SKM-1 treated with dmso at 0.1 percent for 144 hours (cell line): ENCODE results near the gene PKN2.
A peak's percentile ranks its signal among the peaks of the same experiment; 100 is the strongest.
"Not testable (repeated sequence)": the region's sequence is repeated elsewhere in the genome, so short reads cannot be mapped to it uniquely, and the experiment has no call there.

ENCODE experiments used
- DNase-seq: peaks from one replicate; lab custom pipeline; 2025; ENCODE audit not compliant: unreplicated experiment; lab: John Stamatoyannopoulos, UW

Gene PKN2

GRCh38 chr1:88784551-88784950, 100.5 kb downstream of the PKN2 start:
- DNase-seq: no peak

DNA sequence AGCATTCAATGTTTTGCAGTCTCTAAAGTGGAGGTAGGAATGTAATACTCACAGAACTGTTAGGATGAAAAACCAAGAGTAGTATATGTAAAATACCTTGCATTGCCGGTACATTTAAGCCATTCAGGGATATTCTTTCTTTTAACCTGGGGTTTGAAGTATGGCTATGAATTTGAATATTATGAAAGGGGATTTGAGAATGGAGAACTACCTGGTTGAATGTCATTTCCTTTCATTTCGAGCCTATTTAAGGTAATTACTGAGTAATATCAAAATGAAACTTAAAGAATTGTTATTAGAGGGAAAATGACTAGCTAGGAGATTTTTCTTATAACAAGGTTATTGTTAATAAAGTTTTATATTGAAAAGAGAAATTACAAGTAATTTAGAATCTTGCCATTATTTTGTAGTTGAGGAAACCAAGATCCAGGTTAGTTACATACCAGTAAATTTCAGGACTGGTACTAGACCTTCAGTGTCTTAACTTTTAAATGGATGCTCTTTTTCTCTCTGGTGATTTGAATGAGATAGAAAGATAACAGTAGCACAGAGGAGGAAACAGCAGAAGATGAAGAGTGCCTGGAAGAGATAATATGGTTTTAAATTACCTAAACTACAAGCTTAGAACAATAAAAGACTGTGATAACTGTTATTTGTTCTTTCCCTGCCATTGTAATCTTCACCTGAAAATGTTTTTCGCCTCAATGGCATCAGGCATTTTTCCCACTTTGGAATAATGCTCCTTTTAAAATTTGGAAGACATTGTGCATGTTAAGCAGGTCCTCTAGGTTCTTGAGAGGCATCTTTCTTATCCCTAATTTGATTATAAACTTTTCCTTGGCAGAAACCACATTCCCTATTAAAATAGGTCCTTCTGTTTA, 103.2 kb downstream of the PKN2 start:
- no peak for DNase-seq

DNA sequence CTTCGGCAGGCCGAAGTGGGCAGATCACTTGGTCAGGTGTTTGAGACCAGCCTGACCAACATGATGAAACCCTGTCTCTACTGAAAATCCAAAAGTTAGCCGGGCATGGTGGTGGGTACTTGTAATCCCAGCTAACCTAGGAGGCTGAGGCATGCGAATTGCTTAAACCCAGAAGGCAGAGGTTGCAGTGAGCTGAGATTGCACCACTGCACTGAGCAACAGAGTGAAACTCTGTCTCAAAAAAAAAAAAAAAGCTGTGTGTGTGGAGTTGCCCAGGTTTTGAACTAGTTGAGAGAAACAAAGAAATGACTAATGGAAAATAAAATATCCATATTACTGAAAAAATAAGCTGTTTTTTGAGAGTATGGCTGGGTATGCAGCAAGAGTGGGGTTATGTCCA, 107.1 kb downstream of the PKN2 start:
- DNase-seq: no peak

DNA sequence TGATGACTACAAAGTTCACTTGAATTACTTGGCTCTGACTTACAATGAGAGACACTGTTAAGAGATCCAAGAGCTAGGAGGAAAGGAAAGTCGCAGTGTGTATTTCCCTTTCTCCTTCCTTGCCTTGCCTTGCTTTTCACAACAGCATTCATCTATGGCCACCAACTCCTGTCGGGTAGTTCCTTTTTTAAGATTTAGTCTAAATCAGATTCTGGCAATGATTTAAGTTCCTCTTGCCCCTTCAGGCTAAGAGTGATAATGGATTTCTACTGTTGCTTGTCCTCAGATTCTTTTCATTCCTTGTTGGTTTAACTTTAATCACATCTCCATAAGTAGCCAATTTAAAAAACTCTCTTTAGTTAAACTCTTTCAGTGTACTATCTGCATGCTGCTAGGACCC, 115.4 kb downstream of the PKN2 start:
- peak; percentile 23 for DNase-seq

DNA sequence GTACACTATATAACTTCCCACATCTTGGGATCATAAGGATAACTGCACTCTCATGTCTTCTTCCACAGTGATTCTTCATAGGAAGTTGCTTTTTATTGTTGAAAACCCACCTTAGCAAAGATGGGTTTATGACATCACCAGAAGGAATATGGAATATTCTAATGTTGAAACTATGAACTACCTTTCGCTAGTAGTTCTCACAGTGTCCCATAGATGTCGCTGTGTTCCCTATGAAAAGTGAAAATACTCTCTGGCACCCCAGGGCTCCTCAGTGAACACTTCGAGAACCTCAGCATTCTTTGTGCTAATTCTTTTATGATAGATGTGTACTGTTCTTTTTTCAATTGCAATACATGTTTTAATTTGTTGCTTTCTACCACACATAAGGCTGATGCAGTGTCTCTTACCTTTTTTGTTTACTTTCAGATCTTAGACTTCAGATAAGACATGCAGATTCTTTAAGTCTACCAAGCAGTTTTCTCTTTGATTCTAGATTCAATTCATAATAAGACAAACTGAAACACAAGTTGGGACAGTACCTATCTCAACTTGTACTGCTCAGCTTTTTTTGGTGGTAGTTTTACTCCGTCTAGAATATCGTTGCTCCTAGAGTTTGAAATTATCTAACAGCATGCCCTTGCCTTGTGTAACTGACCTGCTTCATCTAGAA, 116.4 kb downstream of the PKN2 start:
- peak; percentile 36 for DNase-seq

DNA sequence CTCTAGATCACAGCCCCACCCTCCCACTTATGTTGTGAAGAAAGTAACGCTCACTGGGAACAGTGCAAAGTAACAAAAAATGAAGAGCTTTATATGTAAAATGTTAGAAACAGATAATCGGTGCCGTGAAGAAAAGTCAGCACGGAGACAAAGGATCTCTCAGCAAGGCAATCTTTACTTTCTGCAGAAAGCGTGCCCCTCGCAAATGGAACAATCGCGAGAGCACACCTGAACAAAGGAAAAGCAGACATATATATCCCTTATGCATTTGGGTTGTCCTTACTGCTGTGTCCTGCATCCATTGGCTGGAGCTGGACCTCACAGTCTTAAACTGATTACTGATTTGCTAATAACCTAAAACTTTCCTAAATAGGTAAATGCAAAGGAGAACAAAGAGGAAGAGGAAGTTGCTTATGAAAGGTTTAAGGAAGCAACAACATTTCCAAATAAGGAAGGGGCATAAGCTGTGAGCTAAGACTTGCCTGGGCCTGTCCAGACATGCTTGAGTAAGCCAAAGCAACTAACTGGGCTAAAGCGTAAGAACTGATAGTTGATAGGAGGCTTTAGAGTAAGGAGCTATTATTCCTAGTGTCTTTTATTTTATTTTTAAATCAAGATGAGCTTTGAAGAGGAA, 117.6 kb downstream of the PKN2 start:
- peak; percentile 88 for DNase-seq

GRCh38 chr1:88802404-88802803, 118.3 kb downstream of the PKN2 start:
- DNase-seq: no peak

DNA sequence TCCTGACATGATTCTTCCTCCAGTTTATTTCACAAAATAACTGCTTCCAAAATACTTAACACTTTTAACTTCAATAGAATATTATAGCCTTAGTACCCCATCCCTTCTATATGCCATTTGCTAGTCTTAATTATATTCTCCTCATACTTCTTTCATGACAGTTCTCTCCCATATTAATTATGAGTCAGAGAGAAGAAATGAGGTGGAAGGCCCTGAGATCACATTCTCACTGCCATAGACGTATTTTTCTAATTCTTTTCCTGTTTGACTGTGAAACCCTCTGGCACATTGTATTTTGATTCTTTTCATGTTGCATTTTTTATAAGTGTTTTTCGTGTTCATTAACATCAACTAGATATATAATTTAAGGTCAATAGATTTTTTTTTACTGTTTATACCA, 118.9 kb downstream of the PKN2 start:
- no peak for DNase-seq

DNA sequence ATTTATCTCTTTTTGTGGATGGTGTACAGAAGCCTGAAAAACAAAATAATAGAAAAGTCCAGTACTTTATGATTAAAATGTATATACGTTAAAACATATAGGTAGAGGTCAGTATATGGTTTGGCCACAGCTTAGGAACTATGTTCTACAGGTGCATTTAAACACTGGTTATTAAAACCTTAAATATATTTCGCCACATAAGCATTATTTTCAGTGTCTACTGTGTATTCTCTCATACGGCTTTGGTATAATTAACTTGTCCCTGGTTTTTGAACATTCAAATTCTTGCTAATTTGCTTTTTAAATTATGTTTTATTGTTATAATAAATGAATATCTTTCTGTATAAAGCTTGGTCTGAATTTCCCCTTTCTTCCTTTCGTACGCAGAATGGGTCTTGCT, 119.4 kb downstream of the PKN2 start:
- no peak for DNase-seq

- DNase-seq: no peak
Observed at GRCh38 chr1:88812366-88812765, 128.3 kb downstream of the PKN2 start.

GRCh38 chr1:88813471-88813870, 129.4 kb downstream of the PKN2 start:
- DNase-seq: no peak

DNA sequence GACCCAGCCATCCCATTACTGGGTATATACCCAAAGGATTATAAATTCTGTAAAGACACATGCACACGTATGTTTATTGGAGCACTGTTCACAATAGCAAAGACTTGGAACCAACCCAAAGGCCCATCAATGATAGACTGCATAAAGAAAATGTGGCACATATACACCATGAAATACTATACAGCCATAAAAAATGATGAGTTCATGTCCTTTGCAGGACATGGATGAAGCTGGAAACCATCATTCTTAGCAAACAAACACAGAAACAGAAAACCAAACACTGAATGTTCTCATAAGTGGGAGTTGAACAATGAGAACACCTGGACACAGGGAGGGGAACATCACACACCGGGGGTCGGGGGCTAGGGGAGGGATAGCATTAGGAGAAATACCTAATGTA, 135.6 kb downstream of the PKN2 start:
- not testable (repeated sequence) for DNase-seq

- DNase-seq: no peak
Observed at GRCh38 chr1:88825721-88826120, 141.6 kb downstream of the PKN2 start.

DNA sequence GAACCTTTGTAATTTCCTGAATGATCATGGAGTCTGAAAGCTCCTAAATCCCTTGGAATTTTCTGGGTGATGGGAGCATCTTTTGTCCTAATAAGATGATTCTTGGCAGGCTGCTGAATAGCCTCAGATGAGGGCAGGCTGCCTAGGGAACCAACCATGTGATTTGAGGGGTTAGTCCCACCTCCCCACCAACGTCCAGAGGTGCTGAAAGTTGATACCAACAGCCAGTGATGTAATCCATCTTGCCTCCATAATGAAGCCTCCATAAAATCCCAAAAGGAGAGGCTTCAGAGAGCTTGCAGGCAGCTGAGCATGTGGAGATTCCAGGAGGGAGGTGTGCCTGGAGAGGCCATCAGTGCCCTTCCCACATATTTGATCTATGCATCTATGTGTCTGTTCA, 163.6 kb downstream of the PKN2 start:
- DNase-seq: no peak

DNA sequence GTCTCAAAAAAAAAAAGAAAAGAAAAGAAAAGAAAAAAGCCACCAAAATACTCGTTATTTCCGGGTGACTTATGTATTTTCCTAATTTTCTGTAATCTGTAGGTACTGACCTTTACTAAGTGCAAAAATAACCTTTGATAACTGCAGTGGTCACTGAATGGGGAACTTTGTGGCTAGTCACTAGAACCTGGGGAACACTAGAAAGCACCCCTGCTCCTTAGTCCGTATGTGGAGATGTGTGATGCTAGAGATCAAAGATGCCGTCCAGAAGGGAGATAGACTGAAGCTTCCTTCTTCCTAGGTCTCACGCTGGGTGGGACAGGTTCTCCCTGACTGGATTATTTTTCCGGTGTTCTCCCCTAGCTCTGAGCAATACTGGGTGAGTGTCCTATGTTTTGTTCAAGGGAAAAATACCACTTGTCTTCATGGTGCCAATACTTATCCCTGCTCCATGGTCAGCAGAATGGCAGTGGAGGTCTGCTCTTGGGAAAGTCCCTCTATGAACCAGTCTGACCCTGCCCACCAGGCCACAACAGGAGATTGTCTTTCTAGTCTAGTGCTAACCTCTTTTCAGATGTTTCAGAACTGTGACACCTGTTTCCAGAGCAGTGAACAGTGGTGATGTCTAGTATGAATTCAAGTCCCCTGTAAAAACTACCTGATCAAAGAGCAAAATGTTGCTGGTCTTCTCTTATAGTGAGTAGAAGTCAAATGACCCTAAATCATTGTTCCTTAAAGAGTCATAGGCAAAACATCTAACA, 167.4 kb downstream of the PKN2 start:
- no peak for DNase-seq

- no peak for DNase-seq
Observed at GRCh38 chr1:88867743-88868521, 183.9 kb downstream of the PKN2 start.

GRCh38 chr1:88869644-88870043, 185.6 kb downstream of the PKN2 start:
- DNase-seq: not testable (repeated sequence)

- peak; percentile 65 for DNase-seq
Observed at GRCh38 chr1:88873737-88874349, 189.8 kb downstream of the PKN2 start.

GRCh38 chr1:88875595-88875994, 191.5 kb downstream of the PKN2 start:
- no peak for DNase-seq
